Stimulated activated CD8-positive, alpha-beta memory T cell treated with anti-CD3 and anti-CD28 coated beads, Interleukin-7, amount 100 ng/mL, for 48 hours (primary cell): ENCODE measurements around the gene KRTAP5-7.
"Not testable (repeated sequence)": the region's sequence is repeated elsewhere in the genome, so short reads cannot be mapped to it uniquely, and the experiment has no call there.

Experiments
- DNase-seq, 2 donors: peaks; one replicate each; pipeline ENCODE4 v3.0.0-alpha.2; 2020; ENCODE audit warnings: low read depth in 1 of 2; ENCODE audit errors: extremely low read depth in 1 of 2

The KRTAP5-7 gene

DNA sequence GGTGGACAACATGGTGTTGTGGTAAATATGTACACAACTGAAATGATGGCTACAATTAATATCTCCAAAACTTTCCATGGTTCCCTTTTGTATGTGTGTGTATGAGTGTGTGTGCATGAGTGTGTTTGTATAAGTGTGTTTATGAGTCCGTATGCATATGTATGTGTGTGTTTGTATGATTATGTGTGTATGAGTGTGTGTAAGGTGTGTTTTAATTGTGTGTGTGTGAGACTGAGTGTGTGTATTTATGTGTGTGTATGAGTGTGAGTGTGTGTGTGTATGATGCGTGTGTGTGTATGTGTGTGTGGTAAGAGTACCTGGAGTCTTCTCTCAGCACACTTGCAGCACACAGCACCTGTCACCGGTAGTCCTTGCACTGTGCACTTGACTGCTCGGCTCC is 29.0 kb downstream of the KRTAP5-7 start:
- no peak for DNase-seq

DNA sequence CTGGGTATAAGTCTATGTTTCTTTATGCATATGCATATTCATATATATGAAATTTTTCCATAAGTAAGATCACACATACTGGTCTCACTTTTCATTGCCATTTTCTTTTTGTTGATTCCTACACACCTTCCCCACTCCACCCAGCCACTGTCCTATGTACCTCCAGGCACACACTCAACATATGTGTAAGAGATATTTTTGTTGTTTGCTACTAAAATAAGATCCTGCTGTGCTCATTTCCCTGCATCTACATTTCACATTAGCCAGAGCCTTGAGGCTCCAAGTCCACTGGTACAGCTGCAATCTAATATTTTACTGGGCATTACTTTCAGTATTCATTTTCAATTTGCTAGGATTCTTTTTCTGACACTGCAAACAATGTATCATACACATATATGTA is 30.2 kb downstream of the KRTAP5-7 start:
- no peak for DNase-seq

DNA sequence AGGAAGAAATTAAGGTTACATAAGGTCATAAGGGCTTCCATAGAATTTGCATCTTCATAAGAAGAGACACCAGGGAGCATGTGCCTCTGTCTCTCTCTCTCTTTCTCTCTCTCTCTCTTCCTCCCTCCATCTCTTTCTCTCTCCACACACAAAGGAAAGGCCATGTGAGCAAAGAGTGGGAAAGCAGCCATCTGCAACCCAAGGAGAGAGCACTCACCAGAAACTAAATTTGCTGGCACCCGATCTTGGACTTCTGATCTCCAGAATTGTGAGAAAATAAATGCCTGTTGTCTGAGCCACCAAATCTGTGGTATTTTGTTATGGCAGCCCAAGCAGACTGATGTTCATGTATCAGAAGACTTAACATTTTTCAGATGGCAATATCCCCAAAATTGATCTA is 31.9 kb downstream of the KRTAP5-7 start:
- no peak for DNase-seq

DNA sequence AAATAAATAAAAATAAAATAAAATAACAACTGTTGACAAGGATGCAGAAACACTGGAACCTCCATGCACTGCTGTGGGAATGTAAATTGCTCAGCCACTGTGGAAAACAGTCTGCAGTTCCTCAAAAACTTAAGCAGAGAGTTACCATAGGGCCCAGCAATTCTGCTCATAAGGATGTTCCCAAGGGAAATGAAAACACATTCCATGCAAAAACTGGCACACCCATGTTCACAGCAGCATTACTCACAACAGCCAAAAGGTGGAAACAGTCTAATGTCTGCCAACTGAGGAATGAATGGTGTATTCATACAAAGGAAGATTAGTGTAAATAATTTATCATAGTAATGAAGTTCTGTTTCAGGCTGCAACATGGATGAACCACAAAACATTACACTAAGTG is 35.1 kb downstream of the KRTAP5-7 start:
- DNase-seq: no peak

DNA sequence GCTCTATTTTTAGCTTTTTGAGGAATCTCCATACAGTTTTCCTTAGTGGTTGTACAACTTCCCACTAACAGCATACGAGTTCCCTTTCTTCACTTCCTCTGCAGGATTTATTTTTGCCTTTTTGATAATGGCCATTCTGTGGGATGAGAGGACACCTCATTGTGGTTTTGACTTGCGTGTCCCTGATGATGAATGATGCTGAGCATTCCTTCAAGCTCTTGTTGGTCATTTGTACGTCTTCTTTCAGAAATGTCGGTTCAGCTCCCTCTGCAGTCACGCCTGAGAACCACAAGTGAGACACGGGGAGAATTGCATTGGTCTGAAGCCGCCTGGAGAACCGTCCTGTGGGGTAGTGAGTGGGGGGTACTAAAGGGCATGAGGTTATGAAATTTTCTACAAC is 36.3 kb downstream of the KRTAP5-7 start:
- DNase-seq: peak in 1 of 2 donors; percentile 7

DNA sequence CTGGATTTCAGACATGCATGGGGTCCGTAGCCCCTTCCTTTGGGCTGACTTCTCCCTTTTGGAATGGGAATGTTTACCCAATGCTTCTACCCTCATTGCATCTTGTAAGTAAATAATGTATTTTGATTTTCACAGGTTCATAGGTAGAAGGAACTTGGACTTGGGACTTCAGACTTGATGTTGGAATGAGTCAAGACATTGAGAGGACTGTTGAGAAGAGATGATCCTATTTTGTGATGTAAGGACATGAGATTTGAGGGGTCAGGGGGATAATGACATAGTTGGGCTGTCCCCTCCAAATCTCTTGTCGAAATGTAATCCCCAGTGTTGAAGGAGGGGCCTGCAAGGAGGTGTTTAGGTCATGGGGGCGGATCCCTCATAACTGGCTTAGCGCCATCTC is 37.4 kb downstream of the KRTAP5-7 start:
- no peak for DNase-seq

DNA sequence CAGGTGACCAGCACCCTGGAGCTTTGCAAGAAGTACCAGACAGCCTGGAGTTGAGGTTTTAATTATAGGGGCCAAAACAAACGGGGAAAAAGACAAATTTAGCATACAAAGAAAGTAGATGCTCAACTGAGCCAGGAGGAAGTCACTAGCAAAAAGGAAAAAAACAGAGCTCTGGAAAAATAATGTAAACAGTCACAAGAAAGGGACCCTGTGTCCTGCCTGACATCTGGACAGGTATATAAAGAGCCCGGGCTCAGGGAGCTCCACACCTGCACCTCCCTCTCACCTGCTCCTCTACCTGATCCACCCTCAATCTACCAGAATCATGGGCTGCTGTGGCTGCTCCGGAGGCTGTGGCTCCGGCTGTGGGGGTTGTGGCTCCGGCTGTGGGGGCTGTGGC is 38.2 kb downstream of the KRTAP5-7 start, which contains the start of gene KRTAP5-10:
Gene KRTAP5-10, plus strand, starts transcription at position 301 of the 400 bp plus-strand sequence. Its CDS starts 25 bp downstream, at position 326.
- DNase-seq: no peak

DNA sequence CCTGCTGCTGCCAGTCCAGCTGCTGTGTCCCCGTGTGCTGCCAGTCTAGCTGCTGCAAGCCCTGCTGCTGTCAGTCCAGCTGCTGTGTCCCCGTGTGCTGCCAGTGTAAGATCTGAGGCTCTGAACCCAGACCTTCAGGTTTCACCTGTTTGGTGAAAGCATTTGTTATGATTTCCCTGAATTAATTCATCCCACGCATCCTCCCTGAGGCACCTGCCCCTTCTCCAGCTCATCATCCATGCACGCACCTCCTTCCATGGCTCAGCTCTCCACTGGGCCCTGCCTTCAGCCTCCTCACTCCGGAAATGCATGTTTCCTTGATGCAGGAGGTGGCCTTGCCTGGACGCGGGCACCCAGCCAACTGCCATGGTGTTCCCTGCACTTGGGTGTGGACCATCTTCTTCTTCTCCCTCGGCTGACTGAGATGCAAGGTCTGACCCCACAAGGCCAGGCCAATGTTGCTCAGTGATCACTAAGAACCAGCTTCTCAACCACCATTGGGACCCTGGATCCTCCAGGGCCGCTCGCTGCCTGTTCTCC is 39.1 kb downstream of the KRTAP5-7 start:
- no peak for DNase-seq

DNA sequence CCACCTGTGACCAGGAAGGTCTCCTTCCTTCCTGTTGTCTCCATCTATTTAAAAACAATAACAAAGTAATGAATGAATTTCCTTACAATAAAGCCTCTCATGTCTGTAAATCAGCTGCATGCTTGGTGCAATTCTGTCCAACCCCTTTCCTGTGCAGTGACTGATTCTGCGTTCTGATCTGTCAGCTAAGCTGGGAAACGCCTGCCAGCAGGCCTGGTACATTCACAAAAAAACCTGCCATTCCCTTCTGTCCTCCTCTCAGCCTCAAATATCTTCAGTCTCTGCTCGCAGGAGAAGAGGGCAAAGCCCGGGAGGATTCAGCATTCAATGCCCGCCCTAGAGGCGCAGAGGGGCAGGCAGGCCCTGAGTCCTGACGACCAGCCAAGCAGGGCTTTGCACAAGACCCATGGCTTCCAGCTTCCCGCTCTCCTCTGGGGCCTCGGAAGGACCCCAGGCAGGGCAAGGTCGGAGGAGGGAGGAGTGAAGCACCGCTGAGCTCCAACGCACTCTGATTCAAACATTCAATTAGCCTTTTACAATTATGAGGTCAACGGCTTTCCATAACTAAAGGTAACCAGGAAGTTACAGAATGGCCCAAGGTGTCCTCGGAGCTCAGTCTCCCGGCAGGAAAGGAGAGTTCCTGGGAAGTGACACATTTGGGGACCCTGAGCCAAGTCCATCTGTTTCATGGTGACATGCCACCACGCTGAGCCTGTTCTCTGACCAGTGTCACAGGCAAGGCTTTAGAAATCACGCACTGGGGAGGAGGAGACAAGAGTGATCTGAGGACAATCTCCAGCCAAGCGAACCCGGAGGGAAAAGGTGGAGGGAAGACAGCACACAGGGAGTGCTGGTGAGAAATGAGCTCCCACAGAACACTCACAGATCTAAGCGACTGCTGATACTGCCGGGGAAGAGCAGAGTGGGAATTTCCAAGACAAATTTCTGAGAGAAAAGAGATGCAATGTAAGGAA is 39.8 kb downstream of the KRTAP5-7 start:
- not testable (repeated sequence) for DNase-seq

DNA sequence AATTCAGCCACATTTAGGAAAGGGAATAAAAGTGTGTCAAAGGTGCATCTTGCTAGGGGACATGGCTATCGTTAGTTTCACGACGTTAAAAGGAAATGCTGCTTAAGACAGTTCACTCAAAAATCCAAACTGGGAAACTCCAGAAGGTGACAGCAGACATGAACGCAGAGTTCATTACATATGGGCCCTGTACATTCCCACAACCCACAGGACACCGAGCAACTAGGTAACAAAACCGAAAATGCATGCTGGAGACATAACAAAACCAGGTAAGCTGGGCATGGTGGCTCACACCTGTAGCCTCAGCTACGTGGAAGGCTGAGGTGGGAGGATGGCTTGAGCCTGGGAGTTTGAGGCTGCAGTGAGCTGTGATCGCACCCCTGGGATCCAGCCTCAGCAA is 40.6 kb downstream of the KRTAP5-7 start:
- DNase-seq: not testable (repeated sequence)

DNA sequence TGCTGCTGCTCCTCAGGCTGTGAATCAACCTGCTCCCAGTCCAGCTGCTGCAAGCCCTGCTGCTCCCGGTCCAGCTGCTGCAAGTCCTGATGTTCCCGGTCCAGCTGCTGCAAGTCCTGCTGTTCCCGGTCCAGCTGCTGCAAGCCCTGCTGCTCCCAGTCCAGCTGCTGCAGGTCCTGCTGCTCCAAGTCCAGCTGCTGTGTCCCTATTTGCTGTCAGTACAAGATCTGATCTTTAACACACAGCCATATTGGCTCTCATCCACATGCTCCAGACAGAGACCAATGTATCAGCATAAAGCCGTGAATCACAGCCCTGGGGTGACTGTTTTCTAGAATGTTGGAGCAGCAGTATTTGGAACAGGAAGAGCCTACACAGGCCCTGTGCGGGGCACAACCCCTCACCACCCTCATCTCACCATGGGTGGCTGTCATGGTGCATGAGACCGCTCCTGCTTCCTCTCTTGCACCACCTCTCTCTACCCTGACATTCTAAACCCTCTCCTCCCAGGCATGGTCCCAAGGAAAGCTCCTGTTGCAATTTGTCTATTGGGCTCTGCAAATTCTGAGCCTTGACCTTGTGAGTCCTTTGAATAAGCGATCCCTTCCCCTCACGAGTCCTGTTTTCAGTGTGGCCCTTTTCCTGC is 41.8 kb downstream of the KRTAP5-7 start:
- no peak for DNase-seq

DNA sequence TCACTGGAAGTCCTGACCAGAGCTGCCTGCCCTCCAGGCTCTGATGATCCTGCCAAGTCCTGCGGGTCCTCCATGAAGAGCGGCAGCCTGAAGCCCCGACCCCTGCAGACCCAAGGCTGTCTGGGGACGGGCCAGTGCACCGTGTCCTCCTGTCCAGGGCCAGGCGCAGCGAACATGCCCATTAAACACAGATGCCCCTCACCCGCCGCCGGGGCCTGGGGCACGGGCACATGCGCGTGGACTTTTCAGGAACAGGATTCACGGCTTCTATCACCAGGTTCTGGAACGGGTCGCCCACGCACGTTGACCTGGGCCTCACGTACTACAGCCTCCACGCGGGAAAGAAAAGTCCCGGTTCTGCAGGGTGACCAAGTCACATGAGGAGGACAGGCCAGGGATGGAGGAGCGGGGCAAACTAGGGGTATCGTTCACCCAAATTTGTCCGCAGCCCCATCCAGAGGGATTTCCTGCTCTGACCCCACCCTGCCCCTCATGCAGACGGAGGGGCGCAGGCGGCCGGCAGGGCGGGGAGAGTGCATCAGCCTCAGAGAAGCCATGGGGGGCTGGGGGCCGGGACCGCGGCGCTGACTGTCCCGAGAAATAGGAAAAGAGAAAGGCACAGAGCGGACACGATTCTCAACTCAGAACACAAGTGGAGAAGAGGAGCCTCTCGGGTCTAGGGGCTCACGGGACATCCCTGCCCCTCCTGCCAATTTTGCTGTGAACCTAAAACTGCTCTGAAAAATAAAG is 44.2 kb downstream of the KRTAP5-7 start:
- not testable (repeated sequence) for DNase-seq

DNA sequence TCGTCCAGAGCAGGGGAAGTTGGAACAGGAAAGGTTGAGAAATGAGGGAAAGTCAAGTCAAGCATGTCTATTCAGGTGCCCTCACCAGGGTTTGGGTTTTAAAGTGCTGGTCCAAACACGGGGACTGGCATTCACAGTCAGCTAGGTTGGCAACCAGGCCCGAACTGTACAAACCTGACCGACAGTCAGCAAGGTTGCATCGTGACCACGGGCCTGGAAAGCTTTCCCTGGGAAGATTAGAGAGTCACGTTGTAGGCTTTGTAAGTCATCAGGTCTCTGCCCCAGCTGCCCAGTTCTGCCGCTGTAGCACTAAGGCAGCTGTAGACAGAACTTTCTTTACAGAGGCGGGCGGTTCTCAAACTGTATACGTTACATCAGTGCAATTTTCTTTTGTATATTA is 45.7 kb downstream of the KRTAP5-7 start:
- no peak for DNase-seq

DNA sequence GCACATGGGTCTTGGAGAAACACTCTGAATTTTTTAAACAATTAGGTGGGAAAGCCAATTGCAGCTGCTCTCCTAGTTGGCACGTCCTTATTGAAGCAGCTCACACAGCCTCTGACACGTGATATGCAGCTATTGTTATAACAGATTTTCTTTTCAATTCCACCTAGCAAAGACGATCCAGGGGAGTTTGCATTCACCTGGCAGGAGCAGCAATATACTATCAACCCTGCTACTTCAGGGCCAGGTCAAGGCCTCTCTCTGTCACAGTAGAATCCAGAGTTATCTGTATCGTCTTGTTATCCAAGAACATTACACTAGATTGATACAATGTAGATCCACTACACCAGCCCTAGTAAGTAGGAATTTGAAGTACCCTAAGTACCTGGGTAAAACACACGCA is 47.4 kb downstream of the KRTAP5-7 start:
- no peak for DNase-seq

DNA sequence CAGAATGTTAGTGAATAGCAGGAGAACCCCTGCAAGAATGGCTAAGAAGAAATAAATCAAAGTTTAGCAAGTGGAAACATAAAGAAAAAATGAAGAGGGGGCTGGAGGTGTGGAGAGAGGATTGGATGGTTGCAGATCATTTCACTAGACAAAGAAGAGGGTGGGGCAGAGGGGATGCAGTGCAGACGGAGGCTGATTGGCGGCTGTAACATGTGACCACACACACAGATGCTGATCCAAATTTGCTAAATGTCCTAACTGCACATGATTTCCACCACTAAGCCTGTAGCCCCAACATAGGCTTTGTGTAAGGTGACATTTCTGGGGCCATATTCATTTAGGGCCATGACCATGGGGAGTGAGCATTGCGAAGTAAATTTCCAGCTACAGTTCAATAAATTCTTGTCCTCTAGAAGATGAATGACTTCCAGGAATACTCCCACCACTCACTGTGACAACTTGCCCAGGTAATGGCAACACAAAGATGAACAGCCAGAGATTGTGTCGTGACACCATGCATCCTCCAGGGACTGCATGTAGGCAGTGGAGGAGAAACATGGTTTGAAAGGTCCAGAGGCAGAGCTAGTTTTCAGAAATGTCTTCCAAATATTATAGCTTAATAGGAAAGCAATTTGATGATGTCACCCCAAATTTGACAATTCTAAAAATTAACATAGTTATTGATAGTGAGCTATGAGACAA is 48.8 kb downstream of the KRTAP5-7 start:
- no peak for DNase-seq

DNA sequence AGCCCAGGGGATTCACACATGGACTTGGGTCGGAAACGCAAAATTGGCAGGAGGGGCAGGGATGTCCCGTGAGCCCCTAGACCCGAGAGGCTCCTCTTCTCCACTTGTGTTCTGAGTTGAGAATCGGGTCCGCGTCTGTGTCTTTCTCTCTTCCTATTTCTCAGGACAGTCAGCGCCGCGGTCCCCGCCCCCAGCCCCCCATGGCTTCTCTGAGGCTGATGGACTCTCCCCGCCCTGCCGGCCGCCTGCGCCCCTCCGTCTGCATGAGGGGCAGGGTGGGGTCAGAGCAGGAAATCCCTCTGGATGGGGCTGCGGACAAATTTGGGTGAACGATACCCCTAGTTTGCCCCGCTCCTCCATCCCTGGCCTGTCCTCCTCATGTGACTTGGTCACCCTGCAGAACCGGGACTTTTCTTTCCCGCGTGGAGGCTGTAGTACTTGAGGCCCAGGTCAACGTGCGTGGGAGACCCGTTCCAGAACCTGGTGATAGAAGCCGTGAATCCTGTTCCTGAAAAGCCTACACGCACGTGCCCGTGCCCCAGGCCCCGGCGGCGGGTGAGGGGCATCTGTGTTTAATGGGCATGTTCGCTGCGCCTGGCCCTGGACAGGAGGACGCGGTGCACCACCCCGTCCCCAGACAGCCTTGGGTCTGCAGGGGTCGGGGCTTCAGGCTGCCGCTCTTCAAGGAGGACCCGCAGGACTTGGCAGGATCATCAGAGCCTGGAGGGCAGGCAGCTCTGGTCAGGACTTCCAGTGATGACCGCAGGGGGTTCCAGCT is 49.8 kb downstream of the KRTAP5-7 start:
- DNase-seq: not testable (repeated sequence)

DNA sequence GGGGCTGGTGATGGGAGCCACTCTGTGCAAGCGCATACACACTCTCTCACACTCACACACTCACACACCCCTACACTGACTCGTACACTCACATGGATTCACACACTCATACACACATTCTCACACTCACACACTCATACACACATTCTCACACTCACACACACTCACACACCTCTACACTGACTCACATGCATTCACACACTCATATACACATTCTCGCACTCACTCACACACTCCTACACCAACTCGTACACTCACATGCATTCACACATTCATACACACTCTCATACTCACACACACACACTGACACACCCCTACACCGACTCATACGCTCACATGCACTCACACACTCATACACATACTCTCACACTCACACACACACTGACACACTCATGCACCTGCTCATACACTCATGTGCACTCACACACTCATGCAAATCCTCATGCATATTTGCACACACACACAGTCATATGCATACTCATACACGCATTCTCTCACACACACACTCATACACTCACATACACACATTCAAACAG is 50.5 kb downstream of the KRTAP5-7 start:
- DNase-seq: no peak
